Kasumi-1 (cell line): ENCODE results near the gene ATRIP.

Source experiments
- DNase-seq, 2 experiments: peaks; one replicate each; lab custom pipeline; 2025; lab: John Stamatoyannopoulos, UW

Gene ATRIP

GRCh38 chr3:48410205-48411040 is 36.1 kb upstream of the ATRIP start:
- no peak for DNase-seq

GRCh38 chr3:48411041-48411588 is 35.4 kb upstream of the ATRIP start:
- DNase-seq, result no peak

GRCh38 chr3:48411606-48412374 is 34.7 kb upstream of the ATRIP start:
- no peak for DNase-seq

- no peak for DNase-seq
Measured at GRCh38 chr3:48412375-48413001, 34.0 kb upstream of the ATRIP start.

- DNase-seq, result no peak
Measured at GRCh38 chr3:48413086-48413485, 33.5 kb upstream of the ATRIP start.

GRCh38 chr3:48413611-48414010 is 32.9 kb upstream of the ATRIP start:
- DNase-seq, result no peak

- no peak for DNase-seq
Measured at GRCh38 chr3:48414376-48415250, 31.9 kb upstream of the ATRIP start.

GRCh38 chr3:48415251-48415953 is 31.1 kb upstream of the ATRIP start:
- DNase-seq, result no peak

GRCh38 chr3:48416091-48416505 is 30.4 kb upstream of the ATRIP start:
- DNase-seq, result no peak

- no peak for DNase-seq
Measured at GRCh38 chr3:48416546-48416945, 30.0 kb upstream of the ATRIP start.

- DNase-seq, result no peak
Measured at GRCh38 chr3:48417529-48418108, 28.9 kb upstream of the ATRIP start.

- DNase-seq, result no peak
Measured at GRCh38 chr3:48418140-48418539, 28.4 kb upstream of the ATRIP start.

GRCh38 chr3:48418651-48419050 is 27.9 kb upstream of the ATRIP start:
- DNase-seq, result no peak

- no peak for DNase-seq
Measured at GRCh38 chr3:48419149-48419548, 27.4 kb upstream of the ATRIP start.

GRCh38 chr3:48419597-48419996 is 26.9 kb upstream of the ATRIP start:
- DNase-seq, result no peak

- DNase-seq, result no peak
Measured at GRCh38 chr3:48420561-48420960, 26.0 kb upstream of the ATRIP start.

- DNase-seq, result no peak
Measured at GRCh38 chr3:48422272-48422671, 24.3 kb upstream of the ATRIP start.

- DNase-seq, result no peak
Measured at GRCh38 chr3:48422681-48423080, 23.9 kb upstream of the ATRIP start.

- DNase-seq, result no peak
Measured at GRCh38 chr3:48423241-48423882, 23.2 kb upstream of the ATRIP start.
